Measurements from ENCODE around the gene SYT12.
A peak's percentile ranks its signal among the peaks of the same experiment; 100 is the strongest.

SYT12 gene

GRCh38 chr11:67098799-67099429 is 76.0 kb downstream of the SYT12 start:
- DNase-seq (ENCODE audit: insufficient read length, low spot score) (no peak), FAIRE-seq (no peak)

GRCh38 chr11:67099831-67100324 is 76.9 kb downstream of the SYT12 start:
- FAIRE-seq (peak; percentile 45), DNase-seq (ENCODE audit: insufficient read length, low spot score) (no peak)
